Activated CD4-positive, CD25-positive, alpha-beta regulatory T cell treated with anti-CD3 and anti-CD28 coated beads, Interleukin-2, amount 50 U/mL, for 16 hours (primary cell): ENCODE measurements around the gene SH3BP1.

Experiments used
- DNase-seq: peaks from one replicate; pipeline ENCODE4 v3.0.0-alpha.2; 2020; ENCODE audit warnings: low read depth, low spot score

The SH3BP1 gene

GRCh38 chr22:37658133-37659065 lies 18.9 kb downstream of the SH3BP1 start, which contains the start of gene PDXP:
Gene PDXP (plus strand): TSS chr22:37658723. CDS start chr22:37658783, 60 bp downstream.
- peak; percentile 95 for DNase-seq

GRCh38 chr22:37659066-37659896 lies 19.8 kb downstream of the SH3BP1 start:
- no peak for DNase-seq

- no peak for DNase-seq
Observed at GRCh38 chr22:37659897-37660708, 20.6 kb downstream of the SH3BP1 start.

- DNase-seq: no peak
Observed at GRCh38 chr22:37660709-37661045, 21.2 kb downstream of the SH3BP1 start.

- no peak for DNase-seq
Observed at GRCh38 chr22:37661160-37661924, 21.9 kb downstream of the SH3BP1 start.

GRCh38 chr22:37662039-37662438 lies 22.6 kb downstream of the SH3BP1 start:
- no peak for DNase-seq

- no peak for DNase-seq
Observed at GRCh38 chr22:37663521-37664140, 24.2 kb downstream of the SH3BP1 start.

GRCh38 chr22:37664249-37665101 lies 25.0 kb downstream of the SH3BP1 start:
- DNase-seq: no peak

- no peak for DNase-seq
Observed at GRCh38 chr22:37665487-37665886, 26.0 kb downstream of the SH3BP1 start.

GRCh38 chr22:37669586-37669985 lies 30.1 kb downstream of the SH3BP1 start:
- DNase-seq: no peak

- no peak for DNase-seq
Observed at GRCh38 chr22:37672206-37672919, 32.9 kb downstream of the SH3BP1 start.

GRCh38 chr22:37672920-37673455 lies 33.5 kb downstream of the SH3BP1 start:
- DNase-seq: no peak

GRCh38 chr22:37674248-37674647 lies 34.8 kb downstream of the SH3BP1 start:
- DNase-seq: no peak

- peak; percentile 33 for DNase-seq
Observed at GRCh38 chr22:37674951-37675929, 35.8 kb downstream of the SH3BP1 start, which contains the start of gene LGALS1. Gene LGALS1 (plus strand): TSS chr22:37675636. CDS start chr22:37675703, 67 bp downstream.

GRCh38 chr22:37675930-37676735 lies 36.7 kb downstream of the SH3BP1 start:
- no peak for DNase-seq

GRCh38 chr22:37676736-37677492 lies 37.4 kb downstream of the SH3BP1 start:
- DNase-seq: peak; percentile 88
